Mesothelial cell of epicardium (in vitro differentiated cells): ENCODE results near the gene CCL1. TPM values are rescaled to one million over a fixed set of nuclear protein-coding genes. Genes with fewer than 3 reads are reported as not detected.

Experiments
- DNase-seq, 2 experiments: peaks; one replicate each; pipeline ENCODE4 v3.0.0; 2021; ENCODE audit warnings: low spot score in 2 of 2; ENCODE audit not compliant: unreplicated experiment in 2 of 2
- H3K27ac Mint-ChIP-seq: 2 replicates; pipeline ENCODE4 v1.8.0; 2021; ENCODE audit warnings: mixed read lengths
- H3K27me3 Mint-ChIP-seq: 2 replicates; pipeline ENCODE4 v1.8.0; 2021; ENCODE audit warnings: low read depth, mixed read lengths
- H3K36me3 Mint-ChIP-seq: 2 replicates; pipeline ENCODE4 v1.8.0; 2021; ENCODE audit warnings: mixed read lengths
- H3K4me1 Mint-ChIP-seq: 2 replicates; pipeline ENCODE4 v1.8.0; 2021; ENCODE audit warnings: mixed read lengths
- H3K4me3 Mint-ChIP-seq: 2 replicates; pipeline ENCODE4 v1.8.0; 2021; ENCODE audit warnings: mild to moderate bottlenecking, moderate library complexity, mixed read lengths
- H3K9me3 Mint-ChIP-seq: 2 replicates; pipeline ENCODE4 v1.8.0; 2021; ENCODE audit warnings: mixed read lengths
- total RNA-seq: library from RNA; stranded (reverse); gene quantifications from 3 replicates; pipeline ENCODE4 v1.2.1, GENCODE V29; 2021
- TF ChIP-seq, protein P1 (sequence below): fragments of 200-600 bp; sonication (generic); IDR thresholded peaks from one replicate; pipeline ENCODE4 v1.5.0; 2021; ENCODE audit warnings: antibody characterized with exemption; ENCODE audit not compliant: unreplicated experiment

Gene CCL1
- total RNA-seq, 1 donor from 2014 or later: not detected

DNA sequence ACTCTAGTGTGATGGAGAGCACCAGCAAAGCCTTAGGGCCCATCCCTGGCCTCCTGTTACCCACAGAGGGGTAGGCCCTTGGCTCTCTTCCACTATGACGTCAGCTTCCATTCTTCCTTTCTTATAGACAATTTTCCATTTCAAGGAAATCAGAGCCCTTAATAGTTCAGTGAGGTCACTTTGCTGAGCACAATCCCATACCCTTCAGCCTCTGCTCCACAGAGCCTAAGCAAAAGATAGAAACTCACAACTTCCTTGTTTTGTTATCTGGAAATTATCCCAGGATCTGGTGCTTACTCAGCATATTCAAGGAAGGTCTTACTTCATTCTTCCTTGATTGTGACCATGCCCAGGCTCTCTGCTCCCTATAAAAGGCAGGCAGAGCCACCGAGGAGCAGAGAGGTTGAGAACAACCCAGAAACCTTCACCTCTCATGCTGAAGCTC is 44.0 kb downstream of the CCL1 start, which contains the start of gene CCL8:
Gene CCL8, plus strand, starts transcription at position 397 of the 445 bp plus-strand sequence. CDS start 67 bp downstream, outside the sequence.
- Mint-ChIP-seq H3K9me3 (peaks cover 4% of the 10 kb centered on the region), H3K4me1 (no peaks in the 10 kb centered on the region), H3K27ac (no peak within 1 kb of the TSS), H3K4me3 (no peak within 1 kb of the TSS), H3K36me3 (no peaks in the 10 kb centered on the region), H3K27me3 (peaks cover 36% of the 10 kb centered on the region)
- TF ChIP-seq, protein P1, sequence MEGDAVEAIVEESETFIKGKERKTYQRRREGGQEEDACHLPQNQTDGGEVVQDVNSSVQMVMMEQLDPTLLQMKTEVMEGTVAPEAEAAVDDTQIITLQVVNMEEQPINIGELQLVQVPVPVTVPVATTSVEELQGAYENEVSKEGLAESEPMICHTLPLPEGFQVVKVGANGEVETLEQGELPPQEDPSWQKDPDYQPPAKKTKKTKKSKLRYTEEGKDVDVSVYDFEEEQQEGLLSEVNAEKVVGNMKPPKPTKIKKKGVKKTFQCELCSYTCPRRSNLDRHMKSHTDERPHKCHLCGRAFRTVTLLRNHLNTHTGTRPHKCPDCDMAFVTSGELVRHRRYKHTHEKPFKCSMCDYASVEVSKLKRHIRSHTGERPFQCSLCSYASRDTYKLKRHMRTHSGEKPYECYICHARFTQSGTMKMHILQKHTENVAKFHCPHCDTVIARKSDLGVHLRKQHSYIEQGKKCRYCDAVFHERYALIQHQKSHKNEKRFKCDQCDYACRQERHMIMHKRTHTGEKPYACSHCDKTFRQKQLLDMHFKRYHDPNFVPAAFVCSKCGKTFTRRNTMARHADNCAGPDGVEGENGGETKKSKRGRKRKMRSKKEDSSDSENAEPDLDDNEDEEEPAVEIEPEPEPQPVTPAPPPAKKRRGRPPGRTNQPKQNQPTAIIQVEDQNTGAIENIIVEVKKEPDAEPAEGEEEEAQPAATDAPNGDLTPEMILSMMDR: no peak
- no peak for DNase-seq

DNA sequence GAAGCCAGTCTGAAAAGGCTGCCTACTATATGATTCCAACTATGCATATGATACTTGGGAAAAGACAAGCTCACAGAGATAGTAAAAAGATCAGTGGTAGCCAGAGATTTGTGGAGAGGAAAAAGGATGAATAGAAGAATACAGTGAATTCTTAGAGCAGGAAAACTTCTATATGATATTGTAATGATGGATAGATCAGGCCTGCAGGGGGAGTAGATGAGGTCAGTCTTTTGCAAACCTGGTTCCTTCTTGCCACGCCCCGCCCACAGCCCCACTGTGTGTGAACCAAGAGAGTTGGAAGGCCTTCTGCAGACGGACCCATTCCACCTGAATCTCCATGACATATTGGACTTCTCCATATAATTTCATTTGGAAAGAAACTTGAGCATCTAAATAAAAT is 44.6 kb downstream of the CCL1 start:
- Mint-ChIP-seq H3K27ac (no peak overlapping the region), H3K4me1 (no peaks in the 10 kb centered on the region), H3K27me3 (peaks cover 37% of the 10 kb centered on the region)

GRCh38 chr17:34314279-34314678 is 48.8 kb downstream of the CCL1 start:
- DNase-seq: no peak
- TF ChIP-seq, protein P1: no peak
- Mint-ChIP-seq H3K36me3 (no peaks in the 10 kb centered on the region), H3K4me1 (peaks cover 7% of the 10 kb centered on the region), H3K27ac (no peak overlapping the region), H3K4me3 (no peak overlapping the region), H3K27me3 (peaks cover 44% of the 10 kb centered on the region), H3K9me3 (no peaks in the 10 kb centered on the region)

More for the DNA sequence above, 44.6 kb downstream of the CCL1 start:
- DNase-seq: no peak
- TF ChIP-seq, protein P1: no peak
- no peaks in the 10 kb centered on the region for H3K9me3 Mint-ChIP-seq
- H3K4me3 Mint-ChIP-seq: no peak overlapping the region
- H3K36me3 Mint-ChIP-seq: no peaks in the 10 kb centered on the region

- no peak overlapping the region for H3K4me3 Mint-ChIP-seq
- H3K27ac Mint-ChIP-seq: no peak overlapping the region
- TF ChIP-seq, protein P1: no peak
- H3K27me3 Mint-ChIP-seq: peaks cover 47% of the 10 kb centered on the region
- peaks cover 7% of the 10 kb centered on the region for H3K4me1 Mint-ChIP-seq
- H3K9me3 Mint-ChIP-seq: no peaks in the 10 kb centered on the region
- no peaks in the 10 kb centered on the region for H3K36me3 Mint-ChIP-seq
- no peak for DNase-seq
These were observed 49.9 kb downstream of the CCL1 start for GRCh38 chr17:34313164-34313563.

GRCh38 chr17:34312080-34312479 is 51.0 kb downstream of the CCL1 start:
- H3K4me3 Mint-ChIP-seq: no peak overlapping the region
- H3K9me3 Mint-ChIP-seq: no peaks in the 10 kb centered on the region
- TF ChIP-seq, protein P1: no peak
- DNase-seq: no peak
- H3K27ac Mint-ChIP-seq: no peak overlapping the region
- H3K27me3 Mint-ChIP-seq: peaks cover 55% of the 10 kb centered on the region
- peaks cover 7% of the 10 kb centered on the region for H3K4me1 Mint-ChIP-seq
- no peaks in the 10 kb centered on the region for H3K36me3 Mint-ChIP-seq

DNA sequence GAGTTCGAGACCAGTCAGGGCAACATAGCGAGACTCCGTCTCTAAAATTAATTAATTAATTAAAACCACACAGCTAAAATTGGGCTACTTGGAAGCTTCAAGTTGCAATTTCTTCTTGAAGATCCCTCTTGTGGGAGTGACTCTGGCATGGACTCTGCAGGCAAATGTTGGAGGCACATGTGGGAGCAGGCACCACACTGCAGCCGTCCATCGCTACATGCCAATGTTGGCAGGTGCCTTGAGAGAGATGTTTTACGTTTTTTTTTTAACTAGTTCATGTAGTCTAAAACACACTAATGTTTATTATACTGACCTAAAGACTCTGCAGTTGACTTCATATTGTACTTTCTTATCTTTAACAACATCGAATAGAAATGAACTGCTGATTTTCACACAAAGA is 51.7 kb downstream of the CCL1 start:
- peaks cover 55% of the 10 kb centered on the region for H3K27me3 Mint-ChIP-seq
- H3K27ac Mint-ChIP-seq: no peak overlapping the region
- H3K4me1 Mint-ChIP-seq: peaks cover 7% of the 10 kb centered on the region
- TF ChIP-seq, protein P1: no peak
- H3K36me3 Mint-ChIP-seq: no peaks in the 10 kb centered on the region
- no peak for DNase-seq
- no peak overlapping the region for H3K4me3 Mint-ChIP-seq
- no peaks in the 10 kb centered on the region for H3K9me3 Mint-ChIP-seq
